NCI-H82 treated with DMSO at 0.1 percent for 48 hours (cell line): ENCODE results near the gene KRT7.
"Not testable (repeated sequence)": the region's sequence is repeated elsewhere in the genome, so short reads cannot be mapped to it uniquely, and the experiment has no call there.

ENCODE experiments used
- DNase-seq: peaks from one replicate; lab custom pipeline; 2025; ENCODE audit not compliant: unreplicated experiment; lab: John Stamatoyannopoulos, UW

Gene KRT7

GRCh38 chr12:52277486-52278245 is 44.6 kb downstream of the KRT7 start:
- no peak for DNase-seq

DNA sequence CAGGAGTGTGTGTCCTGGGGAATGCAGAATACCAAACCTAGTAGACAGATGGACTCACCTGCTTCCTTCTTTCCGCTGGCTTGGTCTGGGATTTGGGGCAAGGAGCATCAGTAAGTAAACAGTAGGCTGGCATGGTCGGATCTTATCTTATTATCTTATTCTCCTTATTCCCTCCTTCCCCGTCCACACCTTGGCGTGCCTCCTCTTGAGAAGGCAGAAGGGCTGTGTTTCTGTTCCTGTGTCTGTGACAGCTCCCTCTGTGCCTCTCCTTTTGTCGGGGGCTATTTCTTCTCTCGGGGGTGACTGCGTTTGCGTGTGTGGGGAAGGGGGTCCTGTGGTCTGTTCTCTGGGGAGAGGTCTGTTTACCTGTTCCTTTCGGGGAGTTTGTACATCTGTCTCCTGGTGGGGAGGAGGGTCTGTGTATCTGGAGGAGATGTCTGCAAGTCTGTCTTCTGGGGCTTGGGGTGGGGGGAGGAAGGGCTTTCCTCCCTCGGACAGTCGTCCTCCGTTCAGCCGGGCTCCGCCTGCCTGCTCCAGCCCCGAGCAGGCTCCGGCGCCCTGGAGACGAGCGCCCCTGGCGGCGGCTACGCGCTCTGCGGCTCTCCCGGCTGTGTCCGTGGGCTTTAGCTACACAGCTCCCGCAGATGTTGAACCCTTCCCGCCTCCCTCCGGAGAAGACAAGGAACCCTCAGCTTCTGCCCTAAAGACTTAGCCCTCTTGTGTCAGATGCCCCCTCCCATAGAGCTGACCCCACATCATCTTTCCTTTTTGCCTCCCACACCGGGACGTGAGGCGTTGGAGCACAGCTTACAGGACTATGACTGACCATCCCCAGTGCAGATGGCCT is 45.8 kb downstream of the KRT7 start:
- DNase-seq, result peak; percentile 6

GRCh38 chr12:52279422-52280318 is 46.6 kb downstream of the KRT7 start:
- DNase-seq, result no peak

DNA sequence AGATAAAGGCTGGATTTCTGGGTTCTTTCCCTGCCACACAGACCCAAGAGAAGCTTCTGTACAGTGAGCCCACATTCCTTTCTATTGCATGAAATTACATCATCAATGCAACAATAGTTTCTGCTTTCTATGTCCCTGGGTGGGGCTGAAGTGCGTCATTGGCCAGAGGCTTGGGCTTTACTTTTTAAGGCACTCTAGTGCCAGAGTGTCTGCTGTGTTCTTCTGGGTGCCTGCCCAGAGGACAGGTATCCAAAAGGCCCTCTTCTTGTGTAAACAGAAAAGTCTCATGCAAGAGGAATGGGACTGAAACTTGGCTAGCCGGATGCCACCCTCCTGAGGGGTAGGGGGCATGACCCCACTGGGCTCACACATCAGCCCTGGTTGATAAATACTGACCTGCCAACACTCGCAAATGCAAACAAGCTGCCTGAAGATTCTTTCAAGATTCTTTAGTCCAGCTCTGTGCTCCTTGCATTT is 47.3 kb downstream of the KRT7 start:
- no peak for DNase-seq

DNA sequence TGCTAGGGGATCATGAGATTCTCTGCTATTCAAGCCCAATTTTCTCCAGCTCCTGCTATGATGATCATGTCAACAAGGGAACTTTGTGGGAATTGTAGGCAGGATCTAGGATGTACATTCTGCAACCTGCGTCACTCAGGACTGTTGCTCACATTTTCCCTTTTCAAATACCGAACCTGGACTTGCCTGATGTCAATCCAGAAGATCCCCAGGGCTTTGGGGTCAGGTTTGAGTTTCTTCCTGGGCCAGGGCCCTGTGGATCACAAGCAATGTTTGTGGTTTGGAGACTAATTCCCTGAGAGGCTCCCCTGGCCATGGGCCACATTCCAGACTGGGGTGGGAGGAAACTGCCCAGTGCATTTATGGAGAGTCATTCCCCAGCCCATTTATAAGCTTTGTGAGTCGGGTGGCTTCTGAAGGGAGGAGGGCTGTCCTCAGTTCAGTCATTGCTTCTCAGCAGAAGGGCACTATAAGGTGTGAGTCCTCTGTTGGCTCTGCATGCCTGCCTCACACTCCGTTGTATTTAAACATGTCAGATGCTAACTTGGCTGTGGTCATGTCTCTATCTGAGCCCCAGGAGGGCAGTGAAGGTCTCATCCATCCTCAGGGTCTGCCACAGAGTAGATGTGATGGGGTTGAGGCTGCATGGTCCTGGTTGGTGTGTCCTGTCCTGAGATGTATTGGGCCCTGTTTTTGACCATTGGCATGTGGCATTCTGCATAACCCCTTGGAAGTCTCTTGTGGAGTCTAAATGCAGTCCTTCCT is 47.9 kb downstream of the KRT7 start:
- no peak for DNase-seq

- no peak for DNase-seq
Measured at GRCh38 chr12:52284562-52285171, 51.6 kb downstream of the KRT7 start.

DNA sequence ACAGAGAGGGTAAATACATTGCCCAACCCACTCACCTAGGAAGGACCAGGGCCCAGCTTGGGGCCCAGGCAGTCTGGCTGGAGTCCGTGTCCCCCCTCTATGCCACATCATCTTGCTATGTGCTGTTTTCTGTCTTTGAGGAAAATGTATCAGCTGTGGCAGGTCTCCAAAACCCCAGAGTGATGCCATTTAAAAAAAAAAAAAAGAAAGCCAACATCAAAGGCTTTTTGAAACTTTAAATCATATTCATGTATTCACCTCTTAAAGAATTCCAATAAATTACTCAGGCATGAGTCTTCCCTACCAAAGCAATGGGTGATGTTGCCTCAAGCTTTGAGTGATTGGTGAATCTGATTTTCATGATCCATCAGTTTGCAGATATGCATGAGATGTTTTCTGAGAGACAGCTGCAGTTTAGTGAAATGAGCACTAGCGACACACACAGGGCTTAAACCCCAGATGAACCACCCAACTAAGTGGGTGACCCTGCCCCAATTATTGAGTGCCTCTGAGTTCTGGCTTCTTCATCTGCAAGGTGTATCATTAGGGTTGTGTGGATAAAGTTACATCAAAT is 52.2 kb downstream of the KRT7 start:
- DNase-seq, result no peak

DNA sequence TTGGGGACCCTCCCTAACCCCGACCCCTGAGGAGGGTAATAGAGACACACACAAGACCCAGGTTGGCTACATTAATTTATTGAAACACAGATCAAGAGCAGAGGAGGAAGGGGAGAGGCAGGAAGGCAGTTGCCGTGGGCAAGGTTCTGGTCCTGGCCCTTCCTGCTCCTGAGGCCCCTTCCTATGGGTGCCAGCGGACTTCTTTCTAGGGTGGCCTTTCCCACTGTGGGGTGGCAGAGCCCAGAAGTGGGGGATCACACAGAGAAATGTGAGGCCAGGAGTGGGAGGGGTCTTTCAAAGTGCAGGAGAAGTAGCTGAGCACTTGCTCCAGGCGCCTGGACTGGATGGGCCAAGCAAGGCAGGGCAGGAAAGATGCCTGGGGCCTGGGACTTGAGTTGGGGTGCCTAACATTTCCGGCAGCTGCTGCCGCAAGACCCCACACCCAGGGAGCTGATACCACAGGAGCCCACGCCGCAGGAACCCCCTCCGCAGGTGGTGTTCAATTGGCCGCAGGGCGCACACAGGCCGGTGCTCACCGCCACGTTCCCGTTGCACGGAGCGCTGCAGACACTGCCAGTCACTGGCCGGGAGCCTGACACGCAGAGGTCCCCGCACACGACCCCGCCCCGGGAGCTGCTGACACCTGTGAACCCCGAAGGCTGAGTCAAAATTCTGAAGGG is 52.9 kb downstream of the KRT7 start:
- DNase-seq, result no peak

- not testable (repeated sequence) for DNase-seq
Measured at GRCh38 chr12:52286857-52287785, 54.1 kb downstream of the KRT7 start.

- not testable (repeated sequence) for DNase-seq
Measured at GRCh38 chr12:52287816-52288805, 55.1 kb downstream of the KRT7 start.

GRCh38 chr12:52290483-52291134 is 57.6 kb downstream of the KRT7 start:
- not testable (repeated sequence) for DNase-seq

GRCh38 chr12:52291267-52291935 is 58.4 kb downstream of the KRT7 start, which contains the start of gene KRT81:
Gene KRT81 (minus strand): TSS chr12:52291534. CDS start chr12:52291465, 69 bp downstream.
- DNase-seq, result no peak

DNA sequence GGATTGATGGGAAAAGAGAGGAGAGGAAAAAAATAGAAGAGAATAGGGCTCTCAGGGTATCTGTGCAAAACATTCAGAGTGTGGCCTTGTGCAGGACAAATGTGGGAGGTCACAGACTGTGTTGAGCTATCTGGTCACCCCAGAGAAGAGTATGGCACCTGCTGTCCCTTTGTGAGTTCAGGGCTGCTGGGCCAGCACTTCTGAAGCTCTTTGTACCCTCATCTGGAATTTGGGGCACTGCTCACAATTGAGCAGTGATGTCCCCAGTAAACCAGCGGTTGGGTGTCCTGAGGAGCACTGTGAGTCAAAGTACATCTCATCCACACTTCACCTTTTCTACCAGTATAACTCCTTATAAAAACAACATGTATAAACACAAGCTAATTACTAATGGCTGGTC is 60.9 kb downstream of the KRT7 start:
- DNase-seq, result no peak

DNA sequence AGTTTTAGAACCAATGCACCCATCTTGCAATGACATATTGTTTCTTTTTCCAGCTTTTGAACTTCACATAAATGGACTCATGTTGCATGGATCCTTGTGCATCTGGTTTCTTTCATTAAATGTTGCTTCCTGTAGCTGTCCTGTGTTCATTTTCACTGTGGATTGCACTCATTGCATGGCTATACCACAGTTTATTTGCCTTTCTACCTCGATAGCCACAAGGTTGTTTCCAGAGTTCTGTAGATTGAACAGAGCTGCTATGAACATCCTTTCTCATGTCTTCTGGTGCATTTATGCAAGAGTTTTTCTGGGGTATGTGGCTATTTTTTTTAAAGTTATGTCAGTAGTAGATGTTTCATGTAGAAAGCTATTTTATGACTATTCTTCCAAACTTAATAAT is 61.8 kb downstream of the KRT7 start:
- no peak for DNase-seq

DNA sequence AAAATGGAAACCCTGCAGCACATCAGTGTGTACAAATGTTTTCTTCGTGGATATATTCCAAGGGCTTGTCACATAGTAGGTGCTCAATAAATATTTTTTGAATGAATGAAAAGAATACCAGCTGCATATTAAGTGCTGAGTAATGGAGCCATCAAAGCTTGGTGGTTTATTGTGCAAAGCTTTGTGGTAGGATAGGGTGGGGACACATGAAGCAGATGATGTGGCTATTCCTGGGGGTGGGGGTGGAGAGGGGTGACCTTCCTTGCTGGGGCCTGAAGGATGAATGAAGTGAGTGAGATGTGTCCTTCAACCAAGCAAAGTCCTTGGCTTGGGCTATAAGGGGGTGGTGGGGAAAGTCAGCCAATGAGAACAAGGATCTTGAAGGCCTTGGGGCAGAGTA is 62.6 kb downstream of the KRT7 start:
- no peak for DNase-seq
